Lower leg skin (tissue), 3 donors: ENCODE data around the gene BCAS4.

Experiments used
- CTCF ChIP-seq, 3 donors: fragments of 450-650 bp; IDR thresholded peaks; one replicate each; pipeline ENCODE4 v1.5.1; 2016; ENCODE audit warnings: antibody characterized with exemption in 3 of 3, mild to moderate bottlenecking in 3 of 3, moderate library complexity in 2 of 3
- POLR2A ChIP-seq, 2 donors: fragments of 450-650 bp; IDR thresholded peaks; one replicate each; pipeline ENCODE4 v1.6.1; 2016 to 2017; ENCODE audit warnings: antibody characterized with exemption in 2 of 2, mild to moderate bottlenecking in 1 of 2, moderate library complexity in 1 of 2

- TF ChIP-seq POLR2A (IDR thresholded peaks at IDR 0.05) (no peak), CTCF (IDR thresholded peaks at IDR 0.05) (no peak)
Observed at GRCh38 chr20:50762045-50762422, 32.8 kb upstream of the BCAS4 start.
